NCI-H2227 treated with DMSO at 0.1 percent for 48 hours (cell line): ENCODE data around the gene CDC73.
"Not testable (repeated sequence)": the region's sequence is repeated elsewhere in the genome, so short reads cannot be mapped to it uniquely, and the experiment has no call there.

Experiments used
- DNase-seq: peaks from one replicate; lab custom pipeline; 2025; lab: John Stamatoyannopoulos, UW

The CDC73 gene

GRCh38 chr1:193288548-193289080, 166.8 kb downstream of the CDC73 start:
- not testable (repeated sequence) for DNase-seq

GRCh38 chr1:193293726-193294125, 171.9 kb downstream of the CDC73 start:
- DNase-seq, result no peak

DNA sequence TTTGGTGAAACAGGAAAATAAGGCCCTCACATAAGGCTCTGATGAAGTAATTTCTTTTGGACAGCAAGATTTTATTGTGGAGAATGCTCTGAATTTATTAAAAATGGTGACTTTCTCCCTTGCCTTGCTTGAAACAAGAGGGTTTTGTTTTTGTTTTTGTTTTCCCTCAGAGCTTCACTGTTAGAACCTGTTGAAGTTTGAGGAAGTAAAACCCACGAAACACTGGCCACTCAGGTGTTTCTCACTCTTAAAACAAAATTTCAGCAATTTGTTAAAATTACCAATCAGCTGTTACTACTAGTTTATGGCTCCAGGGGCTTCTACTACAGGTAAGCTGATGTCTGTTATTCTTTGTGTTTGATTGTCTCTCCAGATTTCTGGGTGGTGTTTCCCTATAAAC, 177.2 kb downstream of the CDC73 start:
- DNase-seq, result no peak

DNA sequence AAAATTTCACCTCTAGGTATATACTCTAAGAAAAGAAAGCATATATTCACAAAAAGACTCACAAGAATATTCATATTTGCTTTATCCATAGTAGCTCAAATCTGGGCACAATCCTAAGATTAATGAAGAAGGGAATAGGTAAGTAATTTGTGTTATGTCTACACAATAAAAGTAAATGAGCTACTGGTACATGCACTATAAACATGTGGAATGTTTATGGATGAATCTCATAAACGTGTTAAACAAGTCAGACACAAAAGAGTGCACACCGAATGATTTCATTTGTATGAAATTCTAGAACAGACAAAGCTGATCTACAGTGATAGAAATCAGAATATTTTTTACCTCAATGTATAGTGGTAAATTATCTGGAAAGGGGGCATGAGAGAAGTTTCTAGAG, 179.9 kb downstream of the CDC73 start:
- no peak for DNase-seq

DNA sequence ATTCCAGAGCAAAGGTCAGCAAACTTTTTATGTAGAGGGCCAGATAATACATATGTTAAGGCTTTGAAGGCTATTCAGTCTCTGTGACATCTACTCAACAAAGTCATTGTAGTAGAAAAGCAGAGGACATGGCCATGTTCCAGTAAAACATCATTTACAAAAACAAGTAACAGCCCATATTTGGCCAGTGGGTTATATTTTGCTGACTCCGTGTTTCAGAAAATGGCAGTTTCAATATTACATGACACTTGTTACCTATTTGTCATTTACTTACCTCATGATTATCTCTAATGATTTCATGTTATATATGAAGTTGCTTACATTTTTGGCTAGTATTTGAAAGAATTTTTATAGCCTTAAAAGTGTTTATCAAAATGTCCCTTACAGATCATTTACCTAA, 182.0 kb downstream of the CDC73 start:
- DNase-seq, result no peak
